Fibroblast of villous mesenchyme (primary cell): ENCODE measurements around the gene ATP1A3. TPM values are rescaled to one million over a fixed set of nuclear protein-coding genes. Genes with fewer than 3 reads are reported as not detected.

Experiments used
- DNase-seq: peaks from one replicate; pipeline ENCODE4 v3.0.0-alpha.2; 2010; ENCODE audit warnings: low read depth
- H3K4me3 ChIP-seq: 2 replicates; pipeline ENCODE4 v1.5.1; 2011; ENCODE audit warnings: low read depth, mild to moderate bottlenecking, low read length
- CTCF ChIP-seq: IDR thresholded peaks from 2 replicates; pipeline ENCODE4 v1.5.1; 2012; ENCODE audit warnings: low read depth, mild to moderate bottlenecking, low read length; ENCODE audit not compliant: insufficient read depth
- total RNA-seq: library from RNA; depleted of rRNA; stranded (reverse); fragments of >200 nt; gene quantifications from 2 replicates; pipeline ENCODE4 v1.2.3, GENCODE V29; 2012

ATP1A3 gene
- total RNA-seq, 1 donor: not detected

DNA sequence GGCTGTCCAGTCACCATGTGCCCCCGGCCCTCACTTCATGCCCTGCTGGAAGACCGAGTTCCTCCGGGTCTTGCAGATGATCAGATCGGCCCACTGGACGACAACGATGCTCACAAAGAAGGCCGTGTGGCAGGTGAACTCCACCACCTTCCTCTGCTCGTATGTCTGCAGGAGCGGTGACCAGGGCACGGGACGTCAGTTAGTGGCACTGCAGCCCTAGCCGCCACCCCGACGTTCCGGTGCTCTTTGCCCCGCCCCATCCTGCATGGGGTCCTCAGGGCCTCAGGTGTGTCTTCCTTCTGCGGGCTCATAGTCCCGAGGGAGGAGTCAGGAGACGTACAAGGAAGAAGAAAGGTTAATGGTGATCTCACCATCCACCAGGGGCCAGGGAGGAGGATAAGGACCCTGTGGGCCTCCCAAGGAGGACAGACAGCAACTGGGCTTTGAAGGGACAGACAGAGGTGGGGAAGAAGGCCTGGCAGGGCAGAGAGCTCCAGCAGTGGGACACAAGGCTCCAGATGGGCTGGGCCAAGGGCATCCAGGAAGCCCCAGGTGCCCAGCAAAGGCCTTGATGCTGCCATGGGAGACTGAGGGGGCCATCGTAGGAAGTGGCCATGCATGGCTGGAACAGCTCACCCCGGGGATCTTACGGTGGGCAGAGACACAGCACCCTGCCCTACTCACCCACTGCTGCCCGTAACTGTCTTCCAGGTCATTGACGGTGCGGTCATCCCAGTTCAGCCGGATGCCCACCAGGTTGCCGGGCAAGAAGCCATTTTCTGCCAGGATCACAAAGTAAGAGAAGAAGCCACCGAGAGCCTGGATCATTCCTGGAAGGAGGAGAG lies 25.1 kb downstream of the ATP1A3 start:
- no peak for DNase-seq
- no peak for TF ChIP-seq CTCF

GRCh38 chr19:41967054-41967783 lies 26.8 kb downstream of the ATP1A3 start:
- no peak overlapping the region for H3K4me3 ChIP-seq
- no peak for TF ChIP-seq CTCF
- no peak for DNase-seq

More for the DNA sequence above, 25.1 kb downstream of the ATP1A3 start:
- no peak overlapping the region for H3K4me3 ChIP-seq

DNA sequence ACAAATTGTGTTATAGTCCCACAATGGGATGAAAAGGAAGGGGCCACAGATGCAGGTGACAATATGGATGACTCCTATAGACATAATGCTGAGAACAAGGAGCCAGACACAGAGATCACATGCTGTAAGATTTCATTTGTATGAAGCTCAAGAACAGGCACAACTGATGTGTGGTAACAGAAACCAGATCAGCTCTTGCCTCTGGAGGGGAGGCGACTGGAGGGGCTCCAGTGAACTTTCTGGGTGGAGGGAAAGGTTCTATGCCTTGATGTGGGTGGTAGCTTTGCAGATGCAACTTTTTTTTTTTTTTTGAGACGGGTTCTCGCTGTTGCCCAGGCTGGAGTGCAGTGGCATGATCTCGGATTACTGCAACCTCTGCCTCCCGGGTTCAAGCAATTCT lies 28.9 kb downstream of the ATP1A3 start:
- no peak for TF ChIP-seq CTCF
- H3K4me3 ChIP-seq: no peak overlapping the region
- DNase-seq: no peak

DNA sequence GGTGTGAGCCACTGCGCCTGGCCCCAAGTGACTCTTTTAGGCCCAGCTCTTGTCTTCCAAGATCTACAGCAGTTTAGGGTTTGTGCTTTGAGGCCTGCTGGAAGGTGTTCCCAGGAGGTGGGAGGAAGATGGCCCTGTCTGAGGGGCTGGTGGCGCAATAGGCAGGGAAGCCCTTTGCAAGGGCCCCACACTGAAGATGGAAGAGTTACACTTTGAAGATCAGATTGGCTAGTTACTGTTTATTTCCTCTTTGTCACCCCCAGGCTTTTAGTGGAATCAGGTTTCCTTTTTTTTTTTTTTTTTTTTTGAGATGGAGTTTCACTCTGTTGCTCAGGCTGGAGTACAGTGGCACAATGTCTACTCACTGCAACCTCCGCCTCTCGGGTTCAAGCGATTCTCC lies 33.1 kb downstream of the ATP1A3 start:
- H3K4me3 ChIP-seq: no peak overlapping the region
- DNase-seq: no peak
- TF ChIP-seq CTCF: no peak

GRCh38 chr19:41959056-41960053 lies 34.7 kb downstream of the ATP1A3 start, which contains the start of gene RABAC1:
Gene RABAC1, minus strand, starts transcription at chr19:41959321. Its CDS starts 29 bp downstream, at chr19:41959292.
- peak; percentile 22 for TF ChIP-seq CTCF
- H3K4me3 ChIP-seq: peak within 1 kb of the TSS; percentile 98
- DNase-seq: peak; percentile 93
